ENCODE results near the gene DPAGT1.
"Not testable (repeated sequence)": the region's sequence is repeated elsewhere in the genome, so short reads cannot be mapped to it uniquely, and the experiment has no call there.

DPAGT1 gene

DNA sequence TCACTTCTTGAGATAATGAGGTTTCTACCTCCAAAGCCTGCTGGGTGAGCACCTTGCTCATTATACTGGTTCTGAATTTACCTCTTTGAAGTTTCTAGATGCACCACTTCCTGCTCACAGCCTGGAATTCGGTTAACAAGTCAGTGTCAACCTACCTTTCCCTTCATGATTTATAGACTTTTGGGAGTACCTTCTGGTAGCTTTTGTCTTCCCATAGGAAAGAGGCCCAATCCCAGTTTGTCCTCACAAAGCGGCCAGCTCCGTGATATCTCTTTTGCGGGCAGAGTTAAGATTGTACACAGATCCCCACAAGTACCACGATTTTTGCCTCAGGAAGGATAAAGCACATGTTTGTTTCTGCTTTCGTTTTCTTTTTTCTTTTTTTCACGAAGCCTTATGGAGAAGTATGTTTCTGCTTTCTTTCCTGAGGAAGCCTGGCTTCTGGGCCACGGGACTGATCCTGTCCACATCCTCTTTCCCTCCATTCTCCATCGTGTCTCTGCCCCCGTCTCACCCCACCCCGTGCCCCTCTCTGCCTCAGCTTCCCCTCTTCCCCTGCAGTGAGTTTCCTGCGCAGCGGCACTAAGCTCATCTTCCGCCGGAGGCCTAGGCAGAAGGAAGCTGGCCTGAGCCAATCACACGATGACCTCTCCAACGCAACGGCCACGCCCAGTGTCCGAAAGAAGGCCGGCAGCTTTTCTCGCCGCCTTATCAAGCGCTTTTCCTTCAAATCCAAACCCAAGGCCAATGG is 14.0 kb upstream of the DPAGT1 start:
- no peak for DNase-seq (ENCODE audit: low read depth)

DNA sequence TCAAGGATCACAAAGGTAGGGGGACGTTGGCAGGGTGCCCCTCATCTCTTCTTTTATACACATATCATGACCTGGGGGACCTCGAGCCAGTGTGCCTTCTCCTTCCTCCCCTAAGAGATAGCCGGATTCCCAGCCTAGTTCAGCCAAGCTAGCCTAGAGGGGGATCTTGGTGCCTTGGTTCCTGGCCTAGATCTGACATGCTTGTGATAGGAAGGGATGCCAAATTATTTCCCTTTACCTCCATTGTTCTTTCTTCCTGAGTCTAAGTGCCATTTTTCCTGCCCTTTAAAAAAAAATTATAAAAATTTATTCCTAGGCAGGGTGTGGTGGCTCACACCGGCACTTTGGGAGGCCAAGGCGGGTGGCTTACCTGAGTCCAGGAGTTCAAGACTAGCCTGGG is 12.7 kb upstream of the DPAGT1 start:
- no peak for DNase-seq (ENCODE audit: low read depth)

DNA sequence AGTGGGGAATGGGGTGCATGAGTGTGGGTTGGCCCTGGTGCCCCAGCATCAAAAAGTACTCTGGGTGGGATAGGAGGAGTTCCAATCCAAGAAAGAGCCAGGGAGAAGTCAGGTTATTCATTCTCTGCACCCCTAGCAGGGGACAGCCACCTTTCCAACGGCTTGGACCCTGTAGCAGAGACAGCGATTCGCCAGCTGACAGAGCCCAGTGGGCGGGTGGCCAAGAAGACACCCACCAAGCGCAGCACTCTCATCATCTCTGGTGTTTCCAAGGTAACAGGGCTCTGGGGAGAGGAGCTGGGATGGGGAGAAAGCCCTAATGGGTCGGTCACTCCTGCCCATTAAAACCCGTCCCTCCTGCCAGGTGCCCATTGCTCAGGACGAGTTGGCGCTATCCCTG is 12.1 kb upstream of the DPAGT1 start:
- DNase-seq (ENCODE audit: low read depth), result no peak

DNA sequence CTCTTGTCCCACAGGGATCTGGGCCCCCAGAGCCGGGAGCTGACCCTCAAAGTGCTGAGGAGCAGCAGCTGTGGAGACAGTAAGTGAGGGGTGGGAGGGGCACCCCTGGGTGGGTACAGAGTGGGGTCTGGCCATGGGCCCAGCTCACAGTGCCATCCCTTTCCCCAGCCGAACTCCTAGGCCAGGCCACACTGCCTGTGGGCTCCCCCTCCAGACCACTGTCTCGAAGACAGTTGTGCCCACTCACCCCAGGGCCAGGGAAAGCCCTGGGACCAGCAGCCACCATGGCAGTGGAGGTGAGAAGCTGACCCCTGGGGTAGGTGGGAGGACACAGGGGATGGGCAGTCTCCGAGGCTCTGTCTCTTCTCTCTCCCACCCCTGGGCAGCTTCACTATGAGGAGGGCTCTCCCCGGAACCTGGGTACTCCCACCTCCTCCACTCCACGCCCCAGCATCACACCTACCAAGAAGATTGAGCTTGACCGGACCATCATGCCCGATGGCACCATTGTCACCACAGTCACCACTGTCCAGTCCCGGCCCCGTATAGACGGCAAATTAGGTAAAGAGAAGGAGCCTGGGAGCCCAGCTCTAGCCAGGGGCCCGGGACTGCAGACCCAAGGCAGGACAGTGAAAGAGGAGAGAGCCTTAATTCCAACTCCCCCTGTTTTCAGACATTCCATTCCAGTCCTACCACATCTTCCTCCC is 10.8 kb upstream of the DPAGT1 start:
- DNase-seq (ENCODE audit: low read depth), result no peak

DNA sequence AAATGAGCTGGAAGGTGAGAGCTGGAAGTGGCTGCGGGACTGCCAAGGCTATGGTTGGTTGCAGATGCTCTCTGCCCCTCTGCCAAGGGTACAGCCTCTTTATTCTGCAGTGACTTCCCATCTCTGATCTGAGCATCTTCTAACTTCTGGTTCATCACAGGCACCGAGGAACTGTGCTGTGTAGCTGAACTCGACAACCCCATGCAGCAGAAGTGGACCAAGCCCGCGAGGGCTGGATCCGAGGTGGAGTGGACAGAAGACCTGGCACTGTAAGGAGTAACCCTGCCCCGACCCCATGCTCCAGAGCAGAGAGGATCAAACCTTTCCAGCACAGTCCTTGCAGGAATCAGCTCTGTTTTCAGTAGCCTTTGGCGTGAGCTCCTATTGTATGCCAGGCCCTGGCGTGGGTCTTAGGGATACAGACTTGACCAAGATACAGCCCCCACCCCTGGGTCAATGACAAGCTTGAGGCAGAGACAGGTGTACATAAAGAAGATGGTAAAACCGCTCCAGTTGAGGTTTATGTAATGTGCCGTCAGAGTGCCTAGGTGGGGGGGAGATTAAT is 9.8 kb upstream of the DPAGT1 start:
- DNase-seq (ENCODE audit: low read depth), result no peak

DNA sequence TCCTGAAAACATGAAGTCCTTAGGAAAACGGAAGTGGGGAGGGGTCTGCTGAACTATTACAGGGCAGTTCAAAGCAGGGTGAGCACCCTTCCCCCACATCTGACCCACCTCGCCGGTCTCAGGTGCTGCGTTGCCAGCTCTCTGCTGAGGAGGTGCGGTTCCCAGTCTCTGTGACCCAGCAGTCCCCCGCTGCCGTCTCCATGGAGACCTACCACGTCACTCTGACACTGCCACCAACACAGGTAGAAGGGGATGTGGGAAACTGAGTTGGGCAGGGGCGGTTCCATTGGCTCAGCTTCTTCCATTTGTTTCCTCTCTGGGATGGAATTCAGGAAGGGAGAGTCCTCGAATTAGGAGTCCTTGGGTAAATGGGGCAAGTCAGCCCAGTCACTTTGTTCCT is 8.8 kb upstream of the DPAGT1 start:
- DNase-seq (ENCODE audit: low read depth), result no peak

DNA sequence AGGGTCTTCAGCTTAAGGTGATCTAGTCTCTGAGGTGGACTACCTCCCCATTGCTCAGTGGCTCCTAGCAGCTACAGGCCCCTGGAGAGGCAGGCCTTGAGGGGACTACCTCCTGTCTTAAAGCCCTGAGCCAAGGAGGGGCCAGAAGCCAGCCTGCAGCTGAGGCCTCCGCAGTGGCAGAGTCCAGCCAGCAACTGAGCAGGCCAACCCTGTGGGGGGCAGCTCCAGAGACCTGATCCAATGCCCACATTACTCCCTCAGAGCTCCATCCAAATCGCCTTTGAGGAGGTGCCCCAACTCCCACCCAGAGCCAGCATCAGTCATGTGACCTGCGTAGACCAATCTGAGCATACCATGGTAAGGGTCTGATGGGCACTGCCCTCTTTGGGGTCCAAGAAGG is 8.2 kb upstream of the DPAGT1 start:
- no peak for DNase-seq (ENCODE audit: low read depth)

DNA sequence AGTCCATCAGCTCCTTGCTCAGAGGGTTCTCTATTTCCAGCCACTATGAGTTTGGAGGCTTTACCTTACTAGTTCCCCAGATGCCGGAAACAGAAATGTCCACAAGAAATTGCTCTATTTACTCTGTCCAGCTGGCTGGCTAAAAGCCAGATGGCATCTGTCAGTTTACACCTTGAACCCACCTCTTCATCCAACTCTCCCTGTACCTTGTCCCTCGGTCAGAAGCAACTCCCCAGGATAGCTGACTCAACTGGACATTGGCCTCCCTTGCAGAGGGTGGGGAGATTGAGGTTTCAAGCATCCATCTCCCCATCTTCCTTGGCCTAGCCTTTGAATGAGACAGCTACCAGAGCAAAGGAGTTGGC is 7.2 kb upstream of the DPAGT1 start:
- DNase-seq (ENCODE audit: low read depth), result no peak

- DNase-seq (ENCODE audit: low read depth), result no peak
Measured at GRCh38 chr11:119108146-119108856, 6.6 kb upstream of the DPAGT1 start.

- no peak for DNase-seq (ENCODE audit: low read depth)
Measured at GRCh38 chr11:119107538-119108145, 6.0 kb upstream of the DPAGT1 start.

DNA sequence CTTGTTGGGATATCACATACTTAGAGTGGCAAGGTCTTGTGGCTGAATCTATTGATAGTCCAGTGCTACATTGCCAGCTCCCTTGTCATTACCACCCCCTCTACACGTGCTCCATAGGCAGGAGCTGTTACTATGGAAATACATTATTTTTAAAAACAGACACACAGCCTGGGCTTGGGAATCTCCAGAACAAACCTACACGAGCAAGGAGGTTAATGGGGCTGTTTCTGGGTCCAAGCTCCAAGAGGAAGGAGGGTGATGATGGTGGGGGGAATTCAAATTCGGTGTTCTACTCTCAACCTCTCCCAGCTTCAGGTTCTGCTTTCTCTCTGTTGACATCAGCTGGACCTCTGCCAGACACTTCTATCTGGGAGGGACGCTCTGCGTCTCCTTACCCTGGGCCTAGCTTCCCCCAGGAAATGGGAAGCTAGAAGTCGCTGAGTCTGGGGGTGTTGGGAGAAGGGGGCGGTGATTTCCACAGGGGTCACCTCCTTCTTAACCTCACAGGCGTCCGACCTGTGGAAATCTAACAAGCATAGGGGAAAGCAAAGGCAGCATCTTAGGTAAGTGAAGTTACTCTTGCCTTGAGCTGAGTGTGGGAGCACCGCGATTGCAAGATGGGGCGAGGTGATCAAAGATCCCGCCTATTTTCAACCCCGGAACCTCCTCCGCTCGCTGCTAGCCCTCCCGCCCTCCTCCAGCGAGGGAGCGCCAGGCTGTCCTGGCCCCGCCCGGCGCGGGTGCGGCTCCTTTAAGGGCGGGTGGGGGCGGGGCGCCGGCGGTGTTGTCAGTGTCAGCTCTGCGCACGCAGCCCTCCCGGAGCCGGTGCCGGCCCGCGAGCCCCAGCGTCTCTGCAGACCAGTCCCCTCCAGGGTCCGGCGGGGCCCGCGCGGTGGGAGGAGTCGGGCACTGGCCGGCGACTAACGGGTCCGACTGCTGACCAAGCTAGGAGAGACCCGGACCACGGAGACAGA is 5.2 kb upstream of the DPAGT1 start, which contains the start of gene C2CD2L:
C2CD2L (plus strand) TSS at position 781 of the 974 bp plus-strand sequence. CDS start 398 bp downstream, outside the sequence.
- DNase-seq (ENCODE audit: low read depth), result no peak

GRCh38 chr11:119103793-119104192 is 2.1 kb upstream of the DPAGT1 start:
- DNase-seq (ENCODE audit: low read depth), result no peak

- DNase-seq (ENCODE audit: low read depth), result not testable (repeated sequence)
Measured at GRCh38 chr11:119103161-119103664, 1.6 kb upstream of the DPAGT1 start.

DNA sequence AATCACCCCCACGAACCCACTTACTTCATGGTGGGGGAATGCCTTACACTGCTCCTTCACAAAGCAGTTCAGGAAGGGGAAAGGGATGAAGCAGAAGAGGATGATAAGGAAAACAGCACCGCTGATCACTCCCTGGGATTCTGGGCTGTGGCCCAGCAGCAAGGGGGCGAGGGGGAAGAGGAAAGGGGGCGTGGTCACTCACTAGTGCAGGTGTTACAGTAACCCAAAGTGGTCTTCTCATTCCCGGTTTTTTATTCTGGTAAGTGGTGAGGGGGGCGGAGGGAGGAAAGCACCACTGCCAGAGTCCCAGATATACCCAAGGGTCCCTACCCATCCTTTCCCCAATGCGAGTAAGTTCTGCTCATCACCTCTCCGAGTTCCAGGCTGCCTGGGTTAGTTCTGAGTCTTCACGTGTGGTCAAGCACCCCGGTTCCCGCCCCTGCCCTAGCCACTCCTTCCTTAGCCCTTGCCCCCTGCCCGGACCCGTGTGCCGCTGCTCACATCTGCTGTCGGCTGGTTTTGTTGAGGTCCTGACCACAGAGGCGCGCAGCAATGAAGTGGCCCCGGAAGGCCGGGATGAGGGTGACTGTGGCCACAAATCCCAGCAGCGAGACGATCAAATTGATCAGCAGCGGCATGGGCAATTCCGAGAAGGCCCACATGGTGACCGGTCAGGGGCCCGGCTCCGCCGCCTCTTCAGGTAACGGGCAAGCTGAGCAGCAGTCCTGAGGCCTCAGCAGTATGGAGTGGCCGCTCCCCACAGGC is 477 bp downstream of the DPAGT1 start:
- no peak for DNase-seq (ENCODE audit: low read depth)

GRCh38 chr11:119100246-119100970 is 1.2 kb downstream of the DPAGT1 start:
- no peak for DNase-seq (ENCODE audit: low read depth)

DNA sequence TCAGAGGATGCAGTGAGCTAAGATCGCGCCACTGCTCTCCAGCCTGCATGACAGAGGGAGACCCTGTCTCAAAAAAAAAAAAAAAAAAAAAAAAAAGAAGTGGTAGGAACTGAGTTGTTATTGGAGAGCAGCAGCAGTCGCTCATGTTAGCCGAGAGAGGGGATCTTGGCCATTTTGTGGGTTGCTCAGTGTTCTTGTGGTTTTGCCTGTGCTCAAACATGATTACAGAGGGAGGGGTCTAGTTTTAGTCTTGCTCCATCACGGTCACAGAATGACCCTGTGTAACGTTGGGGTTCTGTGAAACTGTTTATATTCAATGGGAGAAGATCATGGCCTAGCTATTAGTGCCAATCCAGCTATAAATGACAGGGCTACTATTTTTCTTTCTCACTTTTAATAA is 1.9 kb downstream of the DPAGT1 start:
- DNase-seq (ENCODE audit: low read depth), result no peak

DNA sequence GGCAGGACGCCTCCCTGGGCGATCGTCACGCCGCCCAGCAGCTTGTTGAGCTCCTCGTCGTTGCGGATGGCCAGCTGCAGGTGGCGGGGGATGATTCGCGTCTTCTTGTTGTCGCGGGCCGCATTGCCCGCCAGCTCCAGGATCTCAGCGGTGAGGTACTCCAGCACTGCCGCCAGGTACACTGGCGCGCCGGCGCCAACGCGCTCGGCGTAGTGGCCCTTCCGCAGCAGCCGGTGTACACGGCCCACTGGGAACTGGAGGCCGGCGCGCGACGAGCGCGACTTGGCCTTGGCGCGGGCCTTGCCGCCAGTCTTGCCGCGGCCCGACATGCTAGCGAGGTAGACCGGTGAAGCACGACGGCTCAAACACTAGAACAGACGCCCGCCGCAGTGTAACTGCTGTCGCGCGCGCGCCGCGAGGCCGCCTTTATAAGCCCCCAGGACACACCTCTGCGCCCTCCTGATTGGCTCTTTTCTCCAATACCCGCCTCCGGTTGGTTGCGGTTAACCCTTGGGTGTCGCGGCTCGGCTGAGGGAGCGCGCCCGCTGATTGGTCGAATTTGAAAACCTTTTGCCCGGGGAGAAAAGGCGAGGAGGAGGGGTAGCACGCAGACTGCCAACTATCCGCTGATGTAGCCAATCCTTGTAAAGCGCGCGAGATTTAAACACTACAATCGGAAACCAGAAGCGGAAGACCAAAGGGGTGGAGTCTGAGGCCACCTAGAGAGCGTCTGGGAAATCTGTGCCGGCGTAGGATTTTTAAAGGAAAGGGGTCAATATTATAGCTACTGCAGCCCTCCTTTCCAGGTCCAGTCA is 6.4 kb downstream of the DPAGT1 start:
- peak; percentile 91 for DNase-seq (ENCODE audit: low read depth)

DNA sequence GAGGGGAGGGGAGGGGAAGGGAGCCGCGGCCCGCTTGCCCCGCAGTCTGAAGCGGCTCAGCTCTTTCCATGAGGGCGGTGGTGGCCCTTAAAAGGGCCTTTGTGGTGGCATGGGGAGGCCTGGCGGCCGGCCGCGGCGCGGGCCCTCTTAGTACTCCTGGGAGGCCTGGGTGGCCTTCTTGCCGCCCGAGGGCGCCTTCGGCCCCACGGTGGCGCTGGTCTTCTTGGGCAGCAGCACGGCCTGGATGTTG is 6.9 kb downstream of the DPAGT1 start:
- no peak for DNase-seq (ENCODE audit: low read depth)

Measured in HS-27A (cell line).